Measurements from ENCODE around the gene GAS7.

GAS7 gene

DNA sequence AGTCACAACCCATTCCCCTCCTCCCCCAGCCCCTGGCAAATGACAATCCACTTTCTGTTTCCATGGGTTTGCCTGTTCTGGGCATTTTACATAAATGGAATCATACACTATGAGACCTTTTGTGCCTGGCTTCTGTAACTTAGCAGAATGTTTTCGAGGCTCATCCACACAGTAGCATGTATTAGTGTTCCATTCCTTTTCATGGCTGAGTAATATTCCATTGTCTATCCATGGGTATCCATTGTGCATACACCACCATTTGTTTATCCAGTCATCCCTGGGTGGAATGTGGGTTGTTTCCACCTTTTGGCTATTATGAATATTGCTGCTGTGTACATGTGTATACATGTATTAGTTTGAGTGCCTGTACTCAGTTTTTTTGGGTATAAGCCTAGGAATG is 259.6 kb downstream of the GAS7 start:
- ChIA-PET POLR2A (no interaction called here), CTCF (no interaction called here)
- no peak for DNase-seq (ENCODE audit: extremely low spot score)
- TF ChIP-seq L3MBTL2 (conservative IDR thresholded peaks at IDR 0.05) = no peak
- TF ChIP-seq SP1 (IDR thresholded peaks at IDR 0.05) = no peak
- no peak for TF ChIP-seq LEF1 (IDR thresholded peaks at IDR 0.05; ENCODE audit: borderline replicate concordance)
- no peak for TF ChIP-seq ARNT (IDR thresholded peaks at IDR 0.05)
- no peak for TF ChIP-seq NFRKB (IDR thresholded peaks at IDR 0.05)
- no peak for TF ChIP-seq FOXA1 (IDR thresholded peaks at IDR 0.05)
- TF ChIP-seq FOXM1 (IDR thresholded peaks at IDR 0.05; ENCODE audit: borderline replicate concordance) = no peak
- no peak for TF ChIP-seq HDGF (IDR thresholded peaks at IDR 0.05; ENCODE audit: borderline replicate concordance)
- no peak for TF ChIP-seq SUZ12 (IDR thresholded peaks at IDR 0.05)
- TF ChIP-seq ELF4 (IDR thresholded peaks at IDR 0.05) = no peak
- no peak for TF ChIP-seq BHLHE40 (IDR thresholded peaks at IDR 0.05; ENCODE audit: borderline replicate concordance)
- no peak for TF ChIP-seq TARDBP (IDR thresholded peaks at IDR 0.05)
- TF ChIP-seq, protein P1, sequence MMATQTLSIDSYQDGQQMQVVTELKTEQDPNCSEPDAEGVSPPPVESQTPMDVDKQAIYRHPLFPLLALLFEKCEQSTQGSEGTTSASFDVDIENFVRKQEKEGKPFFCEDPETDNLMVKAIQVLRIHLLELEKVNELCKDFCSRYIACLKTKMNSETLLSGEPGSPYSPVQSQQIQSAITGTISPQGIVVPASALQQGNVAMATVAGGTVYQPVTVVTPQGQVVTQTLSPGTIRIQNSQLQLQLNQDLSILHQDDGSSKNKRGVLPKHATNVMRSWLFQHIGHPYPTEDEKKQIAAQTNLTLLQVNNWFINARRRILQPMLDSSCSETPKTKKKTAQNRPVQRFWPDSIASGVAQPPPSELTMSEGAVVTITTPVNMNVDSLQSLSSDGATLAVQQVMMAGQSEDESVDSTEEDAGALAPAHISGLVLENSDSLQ (IDR thresholded peaks at IDR 0.05) = no peak
- TF ChIP-seq FOXK2 (IDR thresholded peaks at IDR 0.05) = no peak
- TF ChIP-seq CTBP1 (IDR thresholded peaks at IDR 0.05; ENCODE audit: borderline replicate concordance) = no peak
- TF ChIP-seq ZNF384 (IDR thresholded peaks at IDR 0.05) = no peak

DNA sequence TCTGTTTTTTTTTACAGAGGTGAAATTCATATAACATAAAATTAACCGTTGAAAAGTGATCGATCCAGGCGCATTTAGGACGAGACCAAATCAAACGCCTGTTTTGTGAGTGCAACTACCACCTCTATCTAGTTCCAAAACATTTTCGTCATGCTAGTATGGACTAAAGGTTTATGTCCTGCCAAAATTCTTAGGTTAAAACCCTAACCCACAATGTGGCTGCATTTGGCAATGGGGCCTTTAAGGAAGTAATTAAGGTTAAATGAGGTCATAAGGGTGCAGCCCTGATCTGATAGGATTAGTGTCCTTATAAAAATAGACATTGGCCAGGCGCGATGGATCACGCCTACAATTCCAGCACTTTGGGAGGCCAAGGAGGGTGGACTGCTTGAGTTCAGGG is 260.5 kb downstream of the GAS7 start:
- TF ChIP-seq, protein P1 (IDR thresholded peaks at IDR 0.05) = no peak
- TF ChIP-seq ZNF384 (IDR thresholded peaks at IDR 0.05) (no peak), FOXA1 (IDR thresholded peaks at IDR 0.05) (no peak), ARNT (IDR thresholded peaks at IDR 0.05) (no peak), NFRKB (IDR thresholded peaks at IDR 0.05) (no peak), L3MBTL2 (conservative IDR thresholded peaks at IDR 0.05) (no peak), ELF4 (IDR thresholded peaks at IDR 0.05) (no peak), BHLHE40 (IDR thresholded peaks at IDR 0.05; ENCODE audit: borderline replicate concordance) (no peak), SUZ12 (IDR thresholded peaks at IDR 0.05) (no peak), FOXM1 (IDR thresholded peaks at IDR 0.05; ENCODE audit: borderline replicate concordance) (no peak), SP1 (IDR thresholded peaks at IDR 0.05) (no peak), LEF1 (IDR thresholded peaks at IDR 0.05; ENCODE audit: borderline replicate concordance) (no peak), HDGF (IDR thresholded peaks at IDR 0.05; ENCODE audit: borderline replicate concordance) (no peak), TARDBP (IDR thresholded peaks at IDR 0.05) (no peak), CTBP1 (IDR thresholded peaks at IDR 0.05; ENCODE audit: borderline replicate concordance) (no peak), FOXK2 (IDR thresholded peaks at IDR 0.05) (no peak)
- ChIA-PET CTCF (no interaction called here), POLR2A (no interaction called here)
- no peak for DNase-seq (ENCODE audit: extremely low spot score)

DNA sequence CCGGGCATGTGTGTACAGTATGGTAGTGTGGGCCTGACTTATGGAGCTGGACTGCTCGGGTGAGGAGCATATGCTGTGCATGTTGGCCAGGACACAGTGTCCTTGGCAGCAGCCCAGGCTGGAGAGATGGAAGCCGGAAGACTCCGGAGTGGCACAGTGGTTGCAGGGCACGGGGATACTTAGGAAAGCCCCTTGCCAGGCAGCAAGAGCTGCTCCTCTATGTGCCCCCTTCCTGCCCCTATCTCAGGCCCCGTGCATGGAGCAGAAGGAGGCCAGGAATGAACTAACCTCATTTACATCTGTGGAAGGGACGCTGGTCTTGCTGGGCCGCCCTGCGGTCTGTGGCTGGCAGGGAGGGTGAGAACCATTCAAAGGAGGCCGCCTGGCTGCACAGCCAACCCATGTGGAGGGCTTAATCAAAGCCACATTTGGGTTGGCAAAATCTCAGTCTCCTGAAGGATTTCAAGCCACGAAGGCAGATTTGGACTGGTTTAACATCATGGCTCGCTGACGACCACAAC is 261.1 kb downstream of the GAS7 start:
- CTCF ChIA-PET = no interaction called here
- DNase-seq (ENCODE audit: extremely low spot score) = no peak
- POLR2A ChIA-PET = no interaction called here
- TF ChIP-seq TARDBP (IDR thresholded peaks at IDR 0.05) = no peak
- no peak for TF ChIP-seq HDGF (IDR thresholded peaks at IDR 0.05; ENCODE audit: borderline replicate concordance)
- no peak for TF ChIP-seq NFRKB (IDR thresholded peaks at IDR 0.05)
- TF ChIP-seq, protein P1 (IDR thresholded peaks at IDR 0.05) = no peak
- TF ChIP-seq ZNF384 (IDR thresholded peaks at IDR 0.05) = no peak
- no peak for TF ChIP-seq LEF1 (IDR thresholded peaks at IDR 0.05; ENCODE audit: borderline replicate concordance)

DNA sequence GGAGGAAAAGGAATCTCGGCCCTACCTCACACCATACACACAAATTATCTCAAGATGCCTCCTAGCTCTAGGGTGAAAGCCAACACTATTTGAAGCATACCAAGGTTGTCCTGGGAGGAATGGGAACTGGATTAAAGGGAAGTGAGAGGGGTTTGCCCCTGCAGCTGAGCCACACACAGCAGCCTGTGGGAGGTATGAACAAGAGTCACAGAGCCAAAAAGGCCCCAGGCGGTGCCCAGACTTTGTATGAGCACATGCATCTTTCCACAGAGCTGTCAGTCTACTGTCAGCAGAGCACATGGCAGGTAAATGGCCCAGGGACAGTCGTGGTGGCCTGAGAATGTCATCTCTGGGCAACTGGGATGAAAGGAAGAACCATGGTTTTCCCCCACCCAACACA is 262.3 kb downstream of the GAS7 start:
- TF ChIP-seq FOXK2 (IDR thresholded peaks at IDR 0.05) (no peak), ELF4 (IDR thresholded peaks at IDR 0.05) (no peak), CTBP1 (IDR thresholded peaks at IDR 0.05; ENCODE audit: borderline replicate concordance) (no peak), TARDBP (IDR thresholded peaks at IDR 0.05) (no peak), HDGF (IDR thresholded peaks at IDR 0.05; ENCODE audit: borderline replicate concordance) (no peak), NFRKB (IDR thresholded peaks at IDR 0.05) (no peak), SUZ12 (IDR thresholded peaks at IDR 0.05) (no peak), ZNF384 (IDR thresholded peaks at IDR 0.05) (no peak), FOXA1 (IDR thresholded peaks at IDR 0.05) (no peak), LEF1 (IDR thresholded peaks at IDR 0.05; ENCODE audit: borderline replicate concordance) (no peak), BHLHE40 (IDR thresholded peaks at IDR 0.05; ENCODE audit: borderline replicate concordance) (no peak), SP1 (IDR thresholded peaks at IDR 0.05) (no peak), FOXM1 (IDR thresholded peaks at IDR 0.05; ENCODE audit: borderline replicate concordance) (no peak), L3MBTL2 (conservative IDR thresholded peaks at IDR 0.05) (no peak), ARNT (IDR thresholded peaks at IDR 0.05) (no peak)
- TF ChIP-seq, protein P1 (IDR thresholded peaks at IDR 0.05) = no peak
- ChIA-PET POLR2A (no interaction called here), CTCF (interaction anchor here (0.5 kb wide), 1 partner anchor 637 kb away, joined by 3 read pairs; no protein-coding TSS in a partner anchor)
- DNase-seq (ENCODE audit: extremely low spot score) = no peak

DNA sequence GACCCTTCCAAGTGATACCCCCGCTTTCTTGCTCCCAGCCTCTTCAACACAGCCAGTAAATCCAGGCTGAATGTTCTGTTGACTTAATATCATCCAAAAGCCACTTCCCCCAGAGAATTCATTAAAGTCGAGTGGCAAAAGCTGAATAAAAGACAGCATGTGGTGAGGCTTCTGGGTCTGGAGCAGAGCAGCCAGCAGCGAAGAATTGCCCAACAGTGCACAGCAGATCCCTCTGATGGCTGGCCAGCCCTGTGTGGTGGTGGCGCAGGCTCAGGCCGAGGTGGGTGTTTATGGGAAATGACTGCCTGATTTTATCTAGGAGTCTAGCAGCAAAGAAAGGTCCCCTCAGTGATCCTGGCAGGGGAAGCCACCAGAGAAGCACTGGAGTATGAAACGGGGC is 263.0 kb downstream of the GAS7 start:
- TF ChIP-seq ELF4 (IDR thresholded peaks at IDR 0.05) (no peak), ARNT (IDR thresholded peaks at IDR 0.05) (no peak), ZNF384 (IDR thresholded peaks at IDR 0.05) (no peak), SUZ12 (IDR thresholded peaks at IDR 0.05) (no peak), BHLHE40 (IDR thresholded peaks at IDR 0.05; ENCODE audit: borderline replicate concordance) (no peak), FOXA1 (IDR thresholded peaks at IDR 0.05) (no peak), FOXK2 (IDR thresholded peaks at IDR 0.05) (no peak), NFRKB (IDR thresholded peaks at IDR 0.05) (no peak), L3MBTL2 (conservative IDR thresholded peaks at IDR 0.05) (no peak), HDGF (IDR thresholded peaks at IDR 0.05; ENCODE audit: borderline replicate concordance) (no peak), TARDBP (IDR thresholded peaks at IDR 0.05) (no peak), LEF1 (IDR thresholded peaks at IDR 0.05; ENCODE audit: borderline replicate concordance) (no peak), SP1 (IDR thresholded peaks at IDR 0.05) (no peak), CTBP1 (IDR thresholded peaks at IDR 0.05; ENCODE audit: borderline replicate concordance) (no peak), FOXM1 (IDR thresholded peaks at IDR 0.05; ENCODE audit: borderline replicate concordance) (no peak)
- TF ChIP-seq, protein P1 (IDR thresholded peaks at IDR 0.05) = no peak
- POLR2A ChIA-PET = no interaction called here
- CTCF ChIA-PET = no interaction called here
- DNase-seq (ENCODE audit: extremely low spot score) = no peak
